Inferior parietal cortex (tissue), 1 donor: ENCODE data around the gene TEKT2.

Experiments used
- DNase-seq: peaks from one replicate; pipeline ENCODE4 v3.0.0-alpha.2; 2016; ENCODE audit errors: extremely low spot score

The TEKT2 gene

GRCh38 chr1:36083635-36084496 lies at the start of gene TEKT2:
TSS of gene TEKT2 (plus strand) at chr1:36084094. CDS start at chr1:36084922, 828 bp downstream.
- no peak for DNase-seq

- DNase-seq = no peak
These were observed 49.2 kb upstream of the TEKT2 start for GRCh38 chr1:36034692-36035091.

GRCh38 chr1:36035154-36035553 lies 48.7 kb upstream of the TEKT2 start:
- no peak for DNase-seq

- DNase-seq = no peak
These were observed 43.7 kb upstream of the TEKT2 start for GRCh38 chr1:36040238-36040637.

- no peak for DNase-seq
These were observed 32.1 kb upstream of the TEKT2 start for GRCh38 chr1:36051821-36052220.

GRCh38 chr1:36053978-36054377 lies 29.9 kb upstream of the TEKT2 start:
- no peak for DNase-seq

GRCh38 chr1:36055706-36056105 lies 28.2 kb upstream of the TEKT2 start:
- no peak for DNase-seq

- DNase-seq = no peak
These were observed 21.6 kb upstream of the TEKT2 start for GRCh38 chr1:36062315-36062714.

- DNase-seq = no peak
These were observed 16.0 kb upstream of the TEKT2 start for GRCh38 chr1:36067871-36068270.

GRCh38 chr1:36068866-36069265 lies 15.0 kb upstream of the TEKT2 start:
- no peak for DNase-seq

- DNase-seq = no peak
These were observed 13.5 kb upstream of the TEKT2 start for GRCh38 chr1:36070349-36070748.

GRCh38 chr1:36076979-36077573 lies 6.8 kb upstream of the TEKT2 start:
- no peak for DNase-seq

GRCh38 chr1:36080236-36080635 lies 3.7 kb upstream of the TEKT2 start:
- no peak for DNase-seq

GRCh38 chr1:36080801-36081200 lies 3.1 kb upstream of the TEKT2 start:
- no peak for DNase-seq

GRCh38 chr1:36081926-36082485 lies 1.9 kb upstream of the TEKT2 start:
- no peak for DNase-seq

- no peak for DNase-seq
These were observed 675 bp upstream of the TEKT2 start for GRCh38 chr1:36083219-36083618.

- DNase-seq = no peak
These were observed 712 bp downstream of the TEKT2 start for GRCh38 chr1:36084497-36085115.

GRCh38 chr1:36085126-36085525 lies 1.2 kb downstream of the TEKT2 start:
- no peak for DNase-seq

- DNase-seq = no peak
These were observed 2.0 kb downstream of the TEKT2 start for GRCh38 chr1:36085686-36086526.

- DNase-seq = no peak
These were observed 2.8 kb downstream of the TEKT2 start for GRCh38 chr1:36086529-36087232.
